ENCODE measurements around the gene CST5. TPM values are rescaled to one million over a fixed set of nuclear protein-coding genes. Genes with fewer than 3 reads are reported as not detected.

CST5 gene
- total RNA-seq, 1 experiment from 2014 or later = not detected

- intact Hi-C loops (cut with micrococcal nuclease) = no loop called here
- ATAC-seq (no peak), DNase-seq (ENCODE audit: low read depth, low spot score) (no peak)
- no peak overlapping the region for H3K27ac ChIP-seq (ENCODE audit: low read depth, low read length)
- no TSS peak for BruUV-seq (replicated peaks)
- H4K20me1 ChIP-seq (ENCODE audit: insufficient read depth) = no peaks in the 10 kb centered on the region
- no peak overlapping the region for H3K4me2 ChIP-seq (ENCODE audit: low read length)
- H3K4me3 ChIP-seq (replicated peaks in 1 of 2; ENCODE audit: low read depth in 1 of 2, low read length in 2 of 2) = no peak overlapping the region
- CTCF ChIA-PET = no interaction called here
- TF ChIP-seq RAD21 (IDR thresholded peaks at IDR 0.05; ENCODE audit: low read depth) (no peak), POLR2A (IDR thresholded peaks at IDR 0.05; ENCODE audit: borderline replicate concordance, extremely low read depth, insufficient read depth, insufficient read length) (no peak), EZH2phosphoT487 (IDR thresholded peaks at IDR 0.05; ENCODE audit: borderline replicate concordance) (no peak), CBX3 (IDR thresholded peaks at IDR 0.05; ENCODE audit: low read depth) (no peak), SRF (IDR thresholded peaks at IDR 0.05; ENCODE audit: low read depth) (no peak), REST (IDR thresholded peaks at IDR 0.05; ENCODE audit: low read depth) (no peak), EGR1 (IDR thresholded peaks at IDR 0.05; ENCODE audit: low read depth) (no peak), ZNF274 (IDR thresholded peaks at IDR 0.05; ENCODE audit: low read depth, low read length) (no peak), EZH2 (IDR thresholded peaks at IDR 0.05) (no peak)
- TF ChIP-seq, protein P1, sequence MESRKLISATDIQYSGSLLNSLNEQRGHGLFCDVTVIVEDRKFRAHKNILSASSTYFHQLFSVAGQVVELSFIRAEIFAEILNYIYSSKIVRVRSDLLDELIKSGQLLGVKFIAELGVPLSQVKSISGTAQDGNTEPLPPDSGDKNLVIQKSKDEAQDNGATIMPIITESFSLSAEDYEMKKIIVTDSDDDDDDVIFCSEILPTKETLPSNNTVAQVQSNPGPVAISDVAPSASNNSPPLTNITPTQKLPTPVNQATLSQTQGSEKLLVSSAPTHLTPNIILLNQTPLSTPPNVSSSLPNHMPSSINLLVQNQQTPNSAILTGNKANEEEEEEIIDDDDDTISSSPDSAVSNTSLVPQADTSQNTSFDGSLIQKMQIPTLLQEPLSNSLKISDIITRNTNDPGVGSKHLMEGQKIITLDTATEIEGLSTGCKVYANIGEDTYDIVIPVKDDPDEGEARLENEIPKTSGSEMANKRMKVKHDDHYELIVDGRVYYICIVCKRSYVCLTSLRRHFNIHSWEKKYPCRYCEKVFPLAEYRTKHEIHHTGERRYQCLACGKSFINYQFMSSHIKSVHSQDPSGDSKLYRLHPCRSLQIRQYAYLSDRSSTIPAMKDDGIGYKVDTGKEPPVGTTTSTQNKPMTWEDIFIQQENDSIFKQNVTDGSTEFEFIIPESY (IDR thresholded peaks at IDR 0.05; ENCODE audit: extremely low read depth, insufficient replicate concordance, low read length) = no peak
- H3K36me3 ChIP-seq (ENCODE audit: control insufficient read depth in 1 of 2, insufficient read depth in 2 of 2, low read length in 2 of 2) = no peaks in the 10 kb centered on the region
- no peaks in the 10 kb centered on the region for H3K79me2 ChIP-seq (ENCODE audit: insufficient read depth, low read length)
- no peaks in the 10 kb centered on the region; a peak in 1 of 4 replicates for H3K4me1 ChIP-seq (ENCODE audit: control insufficient read depth in 1 of 2, insufficient read depth in 2 of 2, low read length in 2 of 2)
- RAD21 ChIA-PET (ENCODE audit: low non-redundant PET in 1 of 2, low total read pairs in 2 of 2, uncharacterized antibody in 2 of 2, unreplicated experiment in 2 of 2) = no interaction called here
- H3K9ac ChIP-seq (ENCODE audit: low read length) = no peak overlapping the region
- no peaks in the 10 kb centered on the region for H3K9me3 ChIP-seq (ENCODE audit: control insufficient read depth in 1 of 2, insufficient read depth in 1 of 2, low read depth in 1 of 2, low read length in 2 of 2)
- H3K27me3 ChIP-seq (ENCODE audit: insufficient read depth, low read length) = 0 out of 2 replicates have a peak, but pooled peaks cover 6% of the 10 kb centered on the region
- H3K9me2 ChIP-seq (ENCODE audit: insufficient read depth) = no peaks in the 10 kb centered on the region
- no peak overlapping the region for H2AFZ ChIP-seq (ENCODE audit: low read depth, low read length, poor library complexity, severe bottlenecking)
- POLR2A ChIA-PET = no interaction called here
These were observed 44.4 kb upstream of the CST5 start for GRCh38 chr20:23923891-23924435.

All from HCT116 (cell line).